HepG2 (cell line): ENCODE measurements around the gene SLC22A31. TPM values are rescaled to one million over a fixed set of nuclear protein-coding genes. Genes with fewer than 3 reads are reported as not detected.

Experiments
- SPEN ChIP-seq: sonication (generic); formaldehyde crosslinking; IDR thresholded peaks from 2 replicates; pipeline ENCODE4 v1.5.1; 2020; ENCODE audit warnings: low read depth, mild to moderate bottlenecking, missing genetic modification reagents
- TCF7 ChIP-seq: sonication (generic); IDR thresholded peaks from 2 replicates; pipeline ENCODE4 v1.6.1; 2016; ENCODE audit warnings: antibody characterized with exemption, low read depth
- TCF7L2 ChIP-seq: IDR thresholded peaks from 2 replicates; pipeline ENCODE4 v1.6.1; 2011; ENCODE audit warnings: mild to moderate bottlenecking, low read depth, low read length, moderate library complexity
- ZFP90 ChIP-seq: sonication (generic); formaldehyde crosslinking; IDR thresholded peaks from 2 replicates; pipeline ENCODE4 v1.8.0; 2022; ENCODE audit warnings: missing genetic modification reagents, mild to moderate bottlenecking, inconsistent platforms, borderline replicate concordance
- ZMYM3 ChIP-seq: sonication (generic); formaldehyde crosslinking; IDR thresholded peaks from 2 replicates; pipeline ENCODE4 v1.5.1; 2020; ENCODE audit warnings: mild to moderate bottlenecking, missing genetic modification reagents
- ZNF703 ChIP-seq: sonication (generic); formaldehyde crosslinking; IDR thresholded peaks from 2 replicates; pipeline ENCODE4 v1.5.1; 2020; ENCODE audit warnings: missing genetic modification reagents, mild to moderate bottlenecking, moderate library complexity, borderline replicate concordance
- polyA plus RNA-seq, 8 experiments: library from polyadenylated mRNA; depleted of rRNA in 3 of 8; stranded (reverse) in 7 of 8; unstranded in 1 of 8; fragments of >200 nt; fragmentation: Illumina TruSeq in 4 of 8; extraction: Trizol in 4 of 8; gene quantifications; 2 replicates each; pipeline versions ENCODE4 v1.2.1 to v1.2.3, GENCODE V29; 2011 to 2016; ENCODE audit warnings: low read depth in 4 of 8, missing spikeins in 1 of 8, mixed read lengths in 1 of 8; ENCODE audit not compliant: insufficient read depth in 1 of 8
- total RNA-seq, 5 experiments: library from RNA; depleted of rRNA; stranded (reverse); fragments of >200 nt; fragmentation: Illumina TruSeq; extraction: Trizol; gene quantifications; 2 replicates each; pipeline ENCODE4 v1.2.3, GENCODE V29; 2016; ENCODE audit warnings: low read depth in 1 of 5
- TF ChIP-seq, protein P1 (sequence below), 2 experiments: sonication (generic) in 1 of 2; formaldehyde crosslinking in 1 of 2; IDR thresholded peaks; 2 replicates each; pipeline versions ENCODE4 v1.6.1 to v1.9.0; 2014 to 2022; ENCODE audit warnings: antibody characterized with exemption in 1 of 2, borderline replicate concordance in 1 of 2, inconsistent platforms in 1 of 2, low read depth in 1 of 2, missing genetic modification reagents in 1 of 2
- TF ChIP-seq, protein P2 (sequence below): sonication (generic); formaldehyde crosslinking; IDR thresholded peaks from 2 replicates; pipeline ENCODE4 v1.4.0; 2020; ENCODE audit warnings: missing genetic modification reagents
- TF ChIP-seq, protein P3 (sequence below): sonication (generic); formaldehyde crosslinking; IDR thresholded peaks from 2 replicates; pipeline ENCODE4 v1.5.1; 2020; ENCODE audit warnings: mild to moderate bottlenecking, missing genetic modification reagents

SLC22A31 gene
- total and polyA plus RNA-seq, 2 of the 13 experiments (the other 11 are each of a cell fraction or from before 2014, with no cell fraction given), result 67.3 to 83.3 TPM

DNA sequence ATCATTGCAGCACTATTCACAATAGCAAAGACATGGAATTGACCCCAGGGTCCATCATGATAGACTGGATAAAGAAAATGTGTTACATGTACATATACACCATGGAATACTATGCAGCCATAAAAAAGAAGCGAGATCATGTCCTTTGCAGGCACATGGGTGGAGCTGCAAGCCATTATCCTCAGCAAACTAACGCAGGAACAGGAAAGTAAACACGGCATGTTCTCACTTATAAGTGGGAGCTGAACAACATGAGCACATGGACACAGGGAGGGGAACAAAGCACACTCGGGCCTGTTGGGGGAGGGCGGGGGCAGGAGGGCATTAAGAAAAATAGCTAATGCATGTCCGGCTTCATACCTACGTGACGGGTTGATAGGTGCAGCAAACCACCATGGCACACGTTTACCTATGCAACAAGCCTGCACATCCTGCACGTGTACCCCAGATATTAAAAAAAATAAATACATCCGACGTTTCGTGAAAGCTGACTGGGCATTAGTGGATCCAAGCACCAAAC is 46.1 kb upstream of the SLC22A31 start (continued):
- TF ChIP-seq, protein P1, sequence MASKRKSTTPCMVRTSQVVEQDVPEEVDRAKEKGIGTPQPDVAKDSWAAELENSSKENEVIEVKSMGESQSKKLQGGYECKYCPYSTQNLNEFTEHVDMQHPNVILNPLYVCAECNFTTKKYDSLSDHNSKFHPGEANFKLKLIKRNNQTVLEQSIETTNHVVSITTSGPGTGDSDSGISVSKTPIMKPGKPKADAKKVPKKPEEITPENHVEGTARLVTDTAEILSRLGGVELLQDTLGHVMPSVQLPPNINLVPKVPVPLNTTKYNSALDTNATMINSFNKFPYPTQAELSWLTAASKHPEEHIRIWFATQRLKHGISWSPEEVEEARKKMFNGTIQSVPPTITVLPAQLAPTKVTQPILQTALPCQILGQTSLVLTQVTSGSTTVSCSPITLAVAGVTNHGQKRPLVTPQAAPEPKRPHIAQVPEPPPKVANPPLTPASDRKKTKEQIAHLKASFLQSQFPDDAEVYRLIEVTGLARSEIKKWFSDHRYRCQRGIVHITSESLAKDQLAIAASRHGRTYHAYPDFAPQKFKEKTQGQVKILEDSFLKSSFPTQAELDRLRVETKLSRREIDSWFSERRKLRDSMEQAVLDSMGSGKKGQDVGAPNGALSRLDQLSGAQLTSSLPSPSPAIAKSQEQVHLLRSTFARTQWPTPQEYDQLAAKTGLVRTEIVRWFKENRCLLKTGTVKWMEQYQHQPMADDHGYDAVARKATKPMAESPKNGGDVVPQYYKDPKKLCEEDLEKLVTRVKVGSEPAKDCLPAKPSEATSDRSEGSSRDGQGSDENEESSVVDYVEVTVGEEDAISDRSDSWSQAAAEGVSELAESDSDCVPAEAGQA (IDR thresholded peaks at IDR 0.05; ENCODE audit: low read depth), result no peak
- TF ChIP-seq, protein P1 (CRISPR knock-in tag; IDR thresholded peaks at IDR 0.05; ENCODE audit: borderline replicate concordance), result 0 out of 2 replicates have a peak, but pooled peaks have one; percentile 28
- TF ChIP-seq ZFP90 (peak; percentile 65; the same call in 1 of the 2 replicates), ZMYM3 (CRISPR knock-in tag) (peak; percentile 99), SPEN (CRISPR knock-in tag) (no peak), TCF7 (no peak), TCF7L2 (no peak), ZNF703 (CRISPR knock-in tag) (no peak; the same call in none of the 2 replicates)
- TF ChIP-seq, protein P2, sequence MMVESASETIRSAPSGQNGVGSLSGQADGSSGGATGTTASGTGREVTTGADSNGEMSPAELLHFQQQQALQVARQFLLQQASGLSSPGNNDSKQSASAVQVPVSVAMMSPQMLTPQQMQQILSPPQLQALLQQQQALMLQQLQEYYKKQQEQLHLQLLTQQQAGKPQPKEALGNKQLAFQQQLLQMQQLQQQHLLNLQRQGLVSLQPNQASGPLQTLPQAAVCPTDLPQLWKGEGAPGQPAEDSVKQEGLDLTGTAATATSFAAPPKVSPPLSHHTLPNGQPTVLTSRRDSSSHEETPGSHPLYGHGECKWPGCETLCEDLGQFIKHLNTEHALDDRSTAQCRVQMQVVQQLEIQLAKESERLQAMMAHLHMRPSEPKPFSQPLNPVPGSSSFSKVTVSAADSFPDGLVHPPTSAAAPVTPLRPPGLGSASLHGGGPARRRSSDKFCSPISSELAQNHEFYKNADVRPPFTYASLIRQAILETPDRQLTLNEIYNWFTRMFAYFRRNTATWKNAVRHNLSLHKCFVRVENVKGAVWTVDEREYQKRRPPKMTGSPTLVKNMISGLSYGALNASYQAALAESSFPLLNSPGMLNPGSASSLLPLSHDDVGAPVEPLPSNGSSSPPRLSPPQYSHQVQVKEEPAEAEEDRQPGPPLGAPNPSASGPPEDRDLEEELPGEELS (CRISPR knock-in tag), result peak; percentile 44
- TF ChIP-seq, protein P3, sequence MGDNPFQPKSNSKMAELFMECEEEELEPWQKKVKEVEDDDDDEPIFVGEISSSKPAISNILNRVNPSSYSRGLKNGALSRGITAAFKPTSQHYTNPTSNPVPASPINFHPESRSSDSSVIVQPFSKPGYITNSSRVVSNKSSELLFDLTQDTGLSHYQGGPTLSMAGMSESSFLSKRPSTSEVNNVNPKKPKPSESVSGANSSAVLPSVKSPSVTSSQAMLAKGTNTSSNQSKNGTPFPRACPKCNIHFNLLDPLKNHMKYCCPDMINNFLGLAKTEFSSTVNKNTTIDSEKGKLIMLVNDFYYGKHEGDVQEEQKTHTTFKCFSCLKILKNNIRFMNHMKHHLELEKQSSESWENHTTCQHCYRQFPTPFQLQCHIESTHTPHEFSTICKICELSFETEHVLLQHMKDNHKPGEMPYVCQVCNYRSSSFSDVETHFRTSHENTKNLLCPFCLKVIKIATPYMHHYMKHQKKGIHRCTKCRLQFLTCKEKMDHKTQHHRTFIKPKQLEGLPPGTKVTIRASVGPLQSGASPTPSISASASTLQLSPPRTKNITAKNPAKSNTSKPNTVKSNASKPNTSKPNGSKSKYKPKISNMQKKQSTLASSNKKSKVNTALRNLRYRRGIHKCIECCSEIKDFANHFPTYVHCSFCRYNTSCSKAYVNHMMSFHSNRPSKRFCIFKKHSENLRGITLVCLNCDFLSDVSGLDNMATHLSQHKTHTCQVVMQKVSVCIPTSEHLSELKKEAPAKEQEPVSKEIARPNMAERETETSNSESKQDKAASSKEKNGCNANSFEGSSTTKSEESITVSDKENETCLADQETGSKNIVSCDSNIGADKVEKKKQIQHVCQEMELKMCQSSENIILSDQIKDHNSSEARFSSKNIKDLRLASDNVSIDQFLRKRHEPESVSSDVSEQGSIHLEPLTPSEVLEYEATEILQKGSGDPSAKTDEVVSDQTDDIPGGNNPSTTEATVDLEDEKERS, result peak; percentile 71; the same call in 1 of the 2 replicates
